Stimulated activated CD8-positive, alpha-beta memory T cell treated with anti-CD3 and anti-CD28 coated beads, Interleukin-7, amount 100 ng/mL, for 24 hours (primary cell): ENCODE results near the gene CFAP74.

Experiments
- DNase-seq: peaks from one replicate; pipeline ENCODE4 v3.0.0-alpha.2; 2020; ENCODE audit warnings: low read depth

Gene CFAP74

GRCh38 chr1:2003541-2004131, at the start of gene CFAP74:
CFAP74 (minus strand) TSS chr1:2003786; CDS start chr1:1990956, 12,830 bp downstream.
- DNase-seq = peak; percentile 4

DNA sequence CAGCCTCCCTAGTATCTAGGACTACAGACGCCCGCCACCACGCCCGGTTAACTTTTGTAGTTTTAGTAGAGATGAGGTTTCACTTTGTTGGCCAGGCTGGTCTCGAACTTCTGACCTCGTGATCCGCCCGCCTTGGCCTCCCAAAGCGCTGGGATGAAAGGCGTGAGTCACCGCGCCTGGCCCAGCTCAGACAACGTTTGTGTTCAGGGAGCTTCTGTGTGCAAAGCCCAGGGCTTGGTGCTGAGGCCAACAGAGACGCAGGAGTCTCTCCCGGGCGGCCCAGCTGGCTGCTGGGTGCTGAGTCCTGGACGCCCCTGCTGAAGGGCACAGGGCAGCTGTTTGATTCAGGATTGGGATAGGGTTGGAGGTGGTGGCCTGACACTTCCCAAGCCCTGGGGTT, 49.6 kb upstream of the CFAP74 start:
- DNase-seq = no peak

- DNase-seq = no peak
Observed at GRCh38 chr1:2052756-2053155, 49.2 kb upstream of the CFAP74 start.

DNA sequence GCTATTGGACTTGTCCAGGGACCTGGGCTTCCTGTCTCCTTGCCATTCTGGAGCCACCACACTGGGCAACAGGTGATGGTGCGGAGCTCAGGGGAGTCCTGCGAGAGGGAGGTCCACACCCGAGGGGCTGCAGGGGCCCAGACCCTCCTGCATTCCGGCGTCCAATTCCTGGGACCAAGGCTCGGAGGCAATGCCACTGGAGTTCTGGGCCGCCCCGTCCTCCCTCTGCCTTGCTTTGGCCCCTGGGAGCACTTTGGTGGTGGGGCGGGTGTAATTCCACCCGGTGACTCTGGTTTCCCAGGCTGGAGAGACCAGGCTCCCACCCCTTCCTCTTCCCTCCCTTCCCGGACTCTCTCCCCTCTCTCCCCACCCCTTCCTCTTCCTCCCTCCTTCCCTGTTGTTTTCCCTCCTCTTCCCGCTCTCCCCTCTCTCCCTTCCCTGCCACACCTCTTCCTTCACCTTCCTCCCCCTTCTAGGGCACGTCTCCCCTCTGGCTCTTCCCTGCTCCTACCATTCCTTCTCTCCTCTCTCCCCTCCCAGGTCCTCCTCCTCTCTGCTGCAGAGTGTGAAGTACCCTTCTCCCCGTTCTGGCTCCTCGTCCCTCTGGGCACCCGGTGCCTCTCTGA, 48.6 kb upstream of the CFAP74 start:
- DNase-seq = no peak

GRCh38 chr1:2050793-2051682, 47.5 kb upstream of the CFAP74 start:
- DNase-seq = no peak

DNA sequence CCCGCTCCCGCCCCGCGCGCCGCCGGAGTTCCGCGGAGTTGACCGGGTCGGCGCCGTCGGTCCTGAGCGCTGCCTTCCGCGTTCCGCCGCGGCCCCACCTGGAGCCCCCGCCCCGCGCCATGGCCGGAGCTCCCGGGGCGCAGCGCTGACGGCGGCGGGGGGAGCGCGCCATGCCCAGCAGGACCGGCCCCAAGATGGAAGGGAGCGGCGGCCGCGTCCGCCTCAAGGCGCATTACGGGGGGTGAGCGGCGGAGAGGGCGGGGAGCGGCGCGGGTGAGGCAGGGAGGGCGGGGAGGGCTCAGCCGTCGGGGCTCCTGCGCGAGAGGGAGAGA, 46.8 kb upstream of the CFAP74 start:
- DNase-seq = peak; percentile 10

- peak; percentile 78 for DNase-seq
Observed at GRCh38 chr1:2049718-2050431, 46.3 kb upstream of the CFAP74 start, which contains the start of gene PRKCZ. PRKCZ (plus strand) TSS chr1:2050411; CDS start chr1:2050631, 220 bp downstream.

- DNase-seq = no peak
Observed at GRCh38 chr1:2049225-2049717, 45.7 kb upstream of the CFAP74 start.

DNA sequence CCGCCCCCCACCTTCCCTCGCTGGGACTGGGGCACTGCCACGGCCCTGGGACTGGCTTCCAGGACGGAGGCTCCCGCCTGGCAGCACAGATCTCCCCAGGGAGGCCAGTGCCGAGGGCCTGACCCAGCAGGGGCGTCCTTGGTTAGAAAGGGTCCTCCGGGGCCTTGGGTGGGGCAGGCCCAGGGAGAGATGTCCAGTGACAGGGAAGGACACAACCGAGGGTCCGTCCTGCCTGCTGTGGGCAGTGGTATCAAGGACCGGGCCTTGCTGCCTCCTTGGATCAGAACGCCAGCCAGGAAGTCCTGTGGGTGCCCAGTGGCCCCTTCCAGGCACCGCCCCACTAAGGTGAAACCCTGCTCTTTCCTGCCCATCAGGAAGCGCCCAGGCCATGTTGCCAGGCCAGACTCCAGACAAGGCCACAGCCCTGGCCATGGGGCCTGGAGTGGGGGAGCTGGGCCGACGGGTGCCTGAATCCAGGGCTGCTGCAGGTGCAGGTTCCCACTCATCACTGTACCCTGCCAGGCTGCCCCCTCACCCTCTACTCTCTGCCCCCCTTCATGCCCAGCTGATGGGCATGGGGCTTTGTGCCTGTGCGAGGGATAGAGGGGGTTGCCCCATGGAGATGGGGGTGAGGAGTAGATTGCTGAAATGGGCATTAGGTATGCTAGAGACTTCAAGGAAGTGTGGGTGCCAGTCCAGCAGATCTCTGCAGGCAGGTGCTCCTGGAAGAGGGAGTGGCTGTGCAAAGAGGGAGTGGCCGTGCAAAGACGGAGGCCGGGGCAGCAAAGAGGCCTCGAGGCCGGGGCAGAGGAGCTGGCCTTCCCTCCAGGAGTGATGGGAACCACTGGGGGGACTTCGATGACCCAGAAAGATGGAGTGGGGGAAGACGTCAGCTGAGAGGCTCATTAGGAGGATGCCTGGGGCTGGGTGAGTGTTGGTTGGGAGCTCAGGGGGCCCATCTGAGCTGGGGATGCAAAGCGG, 44.5 kb upstream of the CFAP74 start:
- DNase-seq = no peak

GRCh38 chr1:2046953-2047748, 43.6 kb upstream of the CFAP74 start:
- no peak for DNase-seq

DNA sequence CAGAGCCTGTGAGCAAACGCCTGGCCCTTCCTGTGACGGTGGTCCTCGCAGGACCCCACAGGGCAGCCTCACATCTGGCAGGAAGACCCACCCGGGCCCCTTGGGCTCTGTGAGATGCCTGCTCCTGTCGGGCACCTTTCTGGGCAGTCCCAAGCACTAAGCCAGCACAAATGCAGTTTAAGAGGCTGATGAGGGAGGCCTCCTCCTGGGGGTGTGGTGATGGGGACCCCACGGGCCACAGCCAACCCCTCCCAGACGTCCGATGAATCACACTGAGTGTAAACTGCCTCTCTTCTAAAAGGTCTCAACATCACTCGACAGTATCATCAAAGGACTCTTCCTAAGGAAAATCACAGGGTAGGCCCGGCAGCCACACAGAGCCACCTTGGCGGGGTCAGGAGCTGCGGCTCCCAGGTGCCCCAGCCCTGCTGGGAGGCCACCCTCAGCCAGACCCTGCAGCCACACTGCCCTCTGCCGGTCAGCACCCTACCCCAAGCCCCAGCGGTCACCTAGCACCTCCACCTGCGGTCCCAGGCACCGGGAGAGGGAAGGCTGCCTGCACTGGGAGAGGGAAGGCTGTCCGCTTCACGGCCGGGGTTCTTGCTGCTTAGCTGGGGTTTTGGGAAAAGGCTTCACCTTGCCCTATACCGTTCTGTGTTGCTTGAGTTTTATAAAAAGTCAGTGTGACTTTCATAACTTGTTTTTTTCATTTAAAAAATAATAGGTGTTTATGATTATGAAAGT, 42.8 kb upstream of the CFAP74 start:
- peak; percentile 20 for DNase-seq

GRCh38 chr1:2045468-2046173, 42.0 kb upstream of the CFAP74 start:
- no peak for DNase-seq

DNA sequence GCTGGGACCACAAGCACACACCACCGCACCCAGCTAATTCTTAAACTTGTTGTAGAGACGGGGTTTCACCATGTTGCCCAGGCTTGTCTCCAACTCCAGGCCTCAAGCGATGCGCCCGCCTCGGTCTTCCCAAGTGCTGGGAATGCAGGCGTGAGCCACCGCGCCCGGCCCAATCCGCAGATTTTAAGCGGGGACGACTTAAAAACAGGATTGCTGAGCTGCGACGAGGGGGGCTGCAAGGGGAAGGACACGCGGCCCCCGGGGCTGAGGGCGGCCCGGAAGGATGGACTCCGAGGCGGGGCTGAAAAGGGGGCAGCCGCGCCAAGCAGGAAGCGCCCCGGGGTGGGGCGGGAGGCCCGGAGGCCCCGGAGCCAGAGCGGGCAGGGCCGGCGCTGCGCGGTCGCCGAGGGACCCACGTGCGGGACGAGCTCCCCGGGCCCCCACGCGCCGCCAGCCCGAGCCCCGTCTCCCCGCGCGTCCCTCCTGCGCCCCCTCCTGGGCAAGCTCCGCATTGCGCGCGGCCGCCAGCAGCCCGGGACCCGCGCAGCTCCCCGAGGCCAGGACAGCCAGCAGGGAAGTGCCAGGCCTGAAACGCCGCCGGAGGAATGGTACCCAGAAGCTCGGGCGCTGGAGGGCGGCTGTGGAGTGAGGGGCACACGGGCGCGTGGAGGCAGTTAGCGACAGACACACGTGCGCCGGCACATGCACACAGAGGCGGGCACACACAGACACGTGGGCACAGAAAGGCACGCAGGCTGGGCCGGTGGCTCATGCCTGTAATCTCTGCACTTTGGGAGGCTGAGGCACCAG, 41.1 kb upstream of the CFAP74 start:
- peak; percentile 59 for DNase-seq

DNA sequence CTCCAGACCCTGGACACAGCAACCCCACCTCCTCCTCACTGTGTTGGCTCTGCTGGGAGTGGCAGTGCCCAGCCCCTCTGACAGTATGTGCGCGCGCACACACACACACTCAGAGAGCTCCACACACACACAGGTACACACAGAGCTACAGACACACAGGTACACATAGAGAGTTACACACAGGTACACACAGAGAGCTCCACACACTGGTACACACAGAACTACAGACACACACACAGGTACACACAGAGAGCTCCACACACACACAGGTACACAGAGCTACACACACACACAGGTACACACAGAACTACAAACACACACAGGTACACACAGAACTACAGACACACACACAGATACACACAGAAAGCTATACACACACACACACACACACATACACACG, 40.3 kb upstream of the CFAP74 start:
- no peak for DNase-seq

DNA sequence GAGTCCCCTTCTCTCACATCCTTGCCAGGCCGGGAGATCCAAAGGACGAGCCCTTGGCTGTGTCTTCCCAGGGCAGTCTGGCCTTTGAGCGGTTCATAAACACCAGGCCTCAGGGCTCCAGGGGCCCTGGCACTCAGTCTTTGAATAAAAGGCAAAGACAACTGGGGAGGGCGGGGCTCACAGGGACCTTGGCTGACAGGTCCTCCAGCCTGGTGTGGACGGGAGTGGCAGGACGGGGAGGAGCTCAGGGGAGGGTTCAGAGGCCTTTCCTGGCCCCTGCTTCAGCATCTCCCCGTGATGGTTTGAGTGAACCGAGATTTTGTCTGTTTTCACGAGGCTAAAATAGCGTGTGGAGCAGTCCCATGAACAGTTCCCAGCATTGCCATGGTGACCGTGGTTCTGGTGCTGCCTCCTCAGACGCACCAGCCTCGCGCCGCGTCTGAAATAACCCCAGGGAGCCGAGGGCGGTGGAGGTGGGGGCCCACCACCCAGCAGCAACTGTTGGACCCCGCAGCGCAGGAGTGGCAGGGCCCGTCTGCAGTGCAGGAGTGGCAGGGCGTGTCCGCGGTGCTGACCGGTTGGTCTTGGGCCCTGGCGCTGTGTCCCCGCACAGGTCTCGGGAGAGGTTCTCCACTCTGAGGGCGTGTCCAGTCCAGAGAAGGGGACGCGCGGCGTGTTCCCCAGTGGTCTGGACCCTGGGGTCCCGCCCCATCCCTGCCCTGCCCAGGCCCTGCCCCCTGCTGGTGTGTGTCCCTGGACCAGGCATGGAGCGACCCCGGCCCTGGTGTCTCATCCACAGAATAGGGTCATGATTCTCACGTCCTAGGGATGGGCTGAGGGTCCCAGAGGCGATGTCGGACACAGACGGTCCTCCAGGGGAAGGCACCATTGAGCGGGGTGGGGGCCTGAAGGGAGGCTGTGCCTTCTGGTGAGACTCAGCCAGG, 39.5 kb upstream of the CFAP74 start:
- DNase-seq = no peak

DNA sequence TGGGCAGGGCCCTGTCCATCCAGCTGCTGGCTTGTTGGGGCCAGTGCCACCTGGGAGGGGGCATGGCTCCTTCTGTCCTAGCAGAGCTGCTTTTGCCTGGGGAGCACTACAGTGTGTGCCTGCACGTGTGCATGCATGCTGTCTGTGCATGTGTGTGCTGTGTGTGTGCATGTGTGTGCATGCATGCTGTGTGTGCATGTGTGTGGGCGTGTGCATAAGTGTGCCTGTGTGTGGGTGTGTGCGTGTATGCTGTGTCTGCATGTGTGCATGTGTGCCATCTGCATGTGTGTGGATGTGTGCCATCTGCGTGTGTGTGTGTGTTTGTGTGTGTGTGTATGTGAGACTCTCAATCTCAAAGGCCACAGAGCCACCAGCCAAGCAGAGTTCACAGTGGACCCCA, 38.3 kb upstream of the CFAP74 start:
- no peak for DNase-seq

GRCh38 chr1:2041305-2041704, 37.7 kb upstream of the CFAP74 start:
- DNase-seq = no peak
